HCT116 (cell line): ENCODE measurements around the gene SSX2IP. TPM values are rescaled to one million over a fixed set of nuclear protein-coding genes. Genes with fewer than 3 reads are reported as not detected.
A peak's percentile ranks its signal among the peaks of the same experiment; 100 is the strongest.

ENCODE experiments used
- CBX3 ChIP-seq: IDR thresholded peaks from 2 replicates; pipeline ENCODE4 v1.6.1; 2012; ENCODE audit warnings: low read depth
- EGR1 ChIP-seq: IDR thresholded peaks from 2 replicates; pipeline ENCODE4 v1.6.1; 2012; ENCODE audit warnings: low read depth
- EZH2phosphoT487 ChIP-seq: fragments of 200-600 bp; IDR thresholded peaks from 2 replicates; pipeline ENCODE4 v1.6.1; 2018; ENCODE audit warnings: antibody characterized with exemption, borderline replicate concordance
- SRF ChIP-seq: IDR thresholded peaks from 2 replicates; pipeline ENCODE4 v1.6.1; 2012; ENCODE audit warnings: low read depth
- YY1 ChIP-seq: IDR thresholded peaks from 2 replicates; pipeline ENCODE4 v1.6.1; 2011; ENCODE audit warnings: low read length, low read depth, moderate library complexity, mild to moderate bottlenecking; ENCODE audit not compliant: insufficient replicate concordance; ENCODE audit errors: extremely low read depth
- total RNA-seq: library from RNA; stranded (reverse); gene quantifications from one replicate; pipeline ENCODE4 v1.2.1, GENCODE V29; 2021; ENCODE audit not compliant: unreplicated experiment
- TF ChIP-seq, protein P1 (sequence below): IDR thresholded peaks from 2 replicates; pipeline ENCODE4 v1.6.1; 2011; ENCODE audit warnings: mild to moderate bottlenecking, low read length, moderate library complexity; ENCODE audit not compliant: insufficient replicate concordance; ENCODE audit errors: extremely low read depth
- TF ChIP-seq, protein P2 (sequence below): IDR thresholded peaks from 2 replicates; pipeline ENCODE4 v1.6.1; 2012; ENCODE audit warnings: low read depth
- TF ChIP-seq, protein P3 (sequence below): IDR thresholded peaks from 2 replicates; pipeline ENCODE4 v1.6.1; 2012

SSX2IP gene
- total RNA-seq, 1 experiment from 2014 or later = 51.5 TPM

DNA sequence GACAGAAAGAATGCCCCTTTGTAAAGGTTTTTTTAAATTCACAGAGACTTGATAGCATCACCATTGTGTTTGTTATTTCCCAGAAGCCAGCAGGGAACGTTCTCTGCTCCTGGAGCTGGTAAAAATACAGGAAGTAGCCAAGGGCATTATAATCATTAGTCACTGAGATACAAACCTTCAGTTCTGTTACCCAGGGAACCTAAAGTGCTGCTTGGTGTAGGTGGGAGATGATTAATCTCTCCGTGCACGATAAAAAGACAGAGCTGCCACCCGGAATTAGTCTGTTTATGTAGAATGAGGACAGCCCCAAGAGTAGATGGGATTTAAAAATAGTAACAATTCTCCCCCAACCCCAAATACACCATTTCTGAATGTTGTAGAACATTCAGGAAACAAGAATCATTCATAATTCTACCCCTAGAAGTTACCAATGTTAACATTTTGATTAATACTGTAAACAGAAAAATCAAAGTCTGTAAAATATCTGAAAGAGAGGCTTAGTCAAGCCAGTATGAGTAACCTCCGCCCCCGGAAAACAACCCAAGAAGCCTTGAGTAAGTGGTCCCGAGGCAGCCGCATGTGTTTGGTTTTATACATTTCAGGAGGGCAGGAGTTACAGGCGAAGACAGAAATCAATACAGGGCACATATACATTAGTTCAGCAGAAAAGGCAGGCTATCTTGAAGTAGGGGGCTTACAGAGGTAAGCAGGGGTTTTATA is 70.7 kb downstream of the SSX2IP start (continued):
- TF ChIP-seq, protein P1, sequence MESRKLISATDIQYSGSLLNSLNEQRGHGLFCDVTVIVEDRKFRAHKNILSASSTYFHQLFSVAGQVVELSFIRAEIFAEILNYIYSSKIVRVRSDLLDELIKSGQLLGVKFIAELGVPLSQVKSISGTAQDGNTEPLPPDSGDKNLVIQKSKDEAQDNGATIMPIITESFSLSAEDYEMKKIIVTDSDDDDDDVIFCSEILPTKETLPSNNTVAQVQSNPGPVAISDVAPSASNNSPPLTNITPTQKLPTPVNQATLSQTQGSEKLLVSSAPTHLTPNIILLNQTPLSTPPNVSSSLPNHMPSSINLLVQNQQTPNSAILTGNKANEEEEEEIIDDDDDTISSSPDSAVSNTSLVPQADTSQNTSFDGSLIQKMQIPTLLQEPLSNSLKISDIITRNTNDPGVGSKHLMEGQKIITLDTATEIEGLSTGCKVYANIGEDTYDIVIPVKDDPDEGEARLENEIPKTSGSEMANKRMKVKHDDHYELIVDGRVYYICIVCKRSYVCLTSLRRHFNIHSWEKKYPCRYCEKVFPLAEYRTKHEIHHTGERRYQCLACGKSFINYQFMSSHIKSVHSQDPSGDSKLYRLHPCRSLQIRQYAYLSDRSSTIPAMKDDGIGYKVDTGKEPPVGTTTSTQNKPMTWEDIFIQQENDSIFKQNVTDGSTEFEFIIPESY = no peak
- no peak for TF ChIP-seq CBX3
- no peak for TF ChIP-seq YY1
- TF ChIP-seq, protein P2, sequence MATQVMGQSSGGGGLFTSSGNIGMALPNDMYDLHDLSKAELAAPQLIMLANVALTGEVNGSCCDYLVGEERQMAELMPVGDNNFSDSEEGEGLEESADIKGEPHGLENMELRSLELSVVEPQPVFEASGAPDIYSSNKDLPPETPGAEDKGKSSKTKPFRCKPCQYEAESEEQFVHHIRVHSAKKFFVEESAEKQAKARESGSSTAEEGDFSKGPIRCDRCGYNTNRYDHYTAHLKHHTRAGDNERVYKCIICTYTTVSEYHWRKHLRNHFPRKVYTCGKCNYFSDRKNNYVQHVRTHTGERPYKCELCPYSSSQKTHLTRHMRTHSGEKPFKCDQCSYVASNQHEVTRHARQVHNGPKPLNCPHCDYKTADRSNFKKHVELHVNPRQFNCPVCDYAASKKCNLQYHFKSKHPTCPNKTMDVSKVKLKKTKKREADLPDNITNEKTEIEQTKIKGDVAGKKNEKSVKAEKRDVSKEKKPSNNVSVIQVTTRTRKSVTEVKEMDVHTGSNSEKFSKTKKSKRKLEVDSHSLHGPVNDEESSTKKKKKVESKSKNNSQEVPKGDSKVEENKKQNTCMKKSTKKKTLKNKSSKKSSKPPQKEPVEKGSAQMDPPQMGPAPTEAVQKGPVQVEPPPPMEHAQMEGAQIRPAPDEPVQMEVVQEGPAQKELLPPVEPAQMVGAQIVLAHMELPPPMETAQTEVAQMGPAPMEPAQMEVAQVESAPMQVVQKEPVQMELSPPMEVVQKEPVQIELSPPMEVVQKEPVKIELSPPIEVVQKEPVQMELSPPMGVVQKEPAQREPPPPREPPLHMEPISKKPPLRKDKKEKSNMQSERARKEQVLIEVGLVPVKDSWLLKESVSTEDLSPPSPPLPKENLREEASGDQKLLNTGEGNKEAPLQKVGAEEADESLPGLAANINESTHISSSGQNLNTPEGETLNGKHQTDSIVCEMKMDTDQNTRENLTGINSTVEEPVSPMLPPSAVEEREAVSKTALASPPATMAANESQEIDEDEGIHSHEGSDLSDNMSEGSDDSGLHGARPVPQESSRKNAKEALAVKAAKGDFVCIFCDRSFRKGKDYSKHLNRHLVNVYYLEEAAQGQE = no peak
- TF ChIP-seq EGR1 = peak; percentile 91
- TF ChIP-seq EZH2phosphoT487 = no peak
- TF ChIP-seq, protein P3, sequence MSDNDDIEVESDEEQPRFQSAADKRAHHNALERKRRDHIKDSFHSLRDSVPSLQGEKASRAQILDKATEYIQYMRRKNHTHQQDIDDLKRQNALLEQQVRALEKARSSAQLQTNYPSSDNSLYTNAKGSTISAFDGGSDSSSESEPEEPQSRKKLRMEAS = peak; percentile 54
- TF ChIP-seq SRF = no peak
